Measurements from ENCODE around the gene TOP2B.
A peak's percentile ranks its signal among the peaks of the same experiment; 100 is the strongest.

Gene TOP2B, protein sequence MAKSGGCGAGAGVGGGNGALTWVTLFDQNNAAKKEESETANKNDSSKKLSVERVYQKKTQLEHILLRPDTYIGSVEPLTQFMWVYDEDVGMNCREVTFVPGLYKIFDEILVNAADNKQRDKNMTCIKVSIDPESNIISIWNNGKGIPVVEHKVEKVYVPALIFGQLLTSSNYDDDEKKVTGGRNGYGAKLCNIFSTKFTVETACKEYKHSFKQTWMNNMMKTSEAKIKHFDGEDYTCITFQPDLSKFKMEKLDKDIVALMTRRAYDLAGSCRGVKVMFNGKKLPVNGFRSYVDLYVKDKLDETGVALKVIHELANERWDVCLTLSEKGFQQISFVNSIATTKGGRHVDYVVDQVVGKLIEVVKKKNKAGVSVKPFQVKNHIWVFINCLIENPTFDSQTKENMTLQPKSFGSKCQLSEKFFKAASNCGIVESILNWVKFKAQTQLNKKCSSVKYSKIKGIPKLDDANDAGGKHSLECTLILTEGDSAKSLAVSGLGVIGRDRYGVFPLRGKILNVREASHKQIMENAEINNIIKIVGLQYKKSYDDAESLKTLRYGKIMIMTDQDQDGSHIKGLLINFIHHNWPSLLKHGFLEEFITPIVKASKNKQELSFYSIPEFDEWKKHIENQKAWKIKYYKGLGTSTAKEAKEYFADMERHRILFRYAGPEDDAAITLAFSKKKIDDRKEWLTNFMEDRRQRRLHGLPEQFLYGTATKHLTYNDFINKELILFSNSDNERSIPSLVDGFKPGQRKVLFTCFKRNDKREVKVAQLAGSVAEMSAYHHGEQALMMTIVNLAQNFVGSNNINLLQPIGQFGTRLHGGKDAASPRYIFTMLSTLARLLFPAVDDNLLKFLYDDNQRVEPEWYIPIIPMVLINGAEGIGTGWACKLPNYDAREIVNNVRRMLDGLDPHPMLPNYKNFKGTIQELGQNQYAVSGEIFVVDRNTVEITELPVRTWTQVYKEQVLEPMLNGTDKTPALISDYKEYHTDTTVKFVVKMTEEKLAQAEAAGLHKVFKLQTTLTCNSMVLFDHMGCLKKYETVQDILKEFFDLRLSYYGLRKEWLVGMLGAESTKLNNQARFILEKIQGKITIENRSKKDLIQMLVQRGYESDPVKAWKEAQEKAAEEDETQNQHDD (N-terminal part only)

DNA sequence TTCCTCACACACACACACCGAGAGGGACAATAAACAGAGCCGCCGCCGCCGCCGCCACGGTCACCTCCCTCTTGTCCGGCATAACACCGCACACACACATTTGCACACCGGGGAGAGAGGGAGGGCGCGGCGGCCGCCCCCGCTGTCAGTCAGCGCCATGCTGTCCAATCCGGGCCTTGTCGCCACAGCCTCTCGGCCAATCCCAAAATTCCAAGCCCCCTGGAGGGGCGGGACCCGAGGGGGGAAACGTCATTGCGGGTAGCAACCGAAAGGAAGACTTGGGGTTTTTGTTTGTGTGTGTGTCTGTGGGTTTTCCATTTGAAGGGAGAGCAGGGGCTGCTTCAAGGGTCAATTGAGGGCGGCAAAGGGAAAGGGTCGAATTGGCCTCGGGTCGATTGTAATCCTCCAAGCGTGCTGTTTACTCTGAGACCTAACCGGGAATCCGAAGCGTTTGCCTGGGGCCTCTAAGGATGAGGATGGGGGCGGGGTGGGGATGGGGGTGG lies at the start of gene TOP2B:
TOP2B (minus strand) TSS at position 96 of the 503 bp plus-strand sequence. CDS start 610 bp downstream, outside the sequence.
- peak; percentile 75 to 93 for DNase-seq

DNA sequence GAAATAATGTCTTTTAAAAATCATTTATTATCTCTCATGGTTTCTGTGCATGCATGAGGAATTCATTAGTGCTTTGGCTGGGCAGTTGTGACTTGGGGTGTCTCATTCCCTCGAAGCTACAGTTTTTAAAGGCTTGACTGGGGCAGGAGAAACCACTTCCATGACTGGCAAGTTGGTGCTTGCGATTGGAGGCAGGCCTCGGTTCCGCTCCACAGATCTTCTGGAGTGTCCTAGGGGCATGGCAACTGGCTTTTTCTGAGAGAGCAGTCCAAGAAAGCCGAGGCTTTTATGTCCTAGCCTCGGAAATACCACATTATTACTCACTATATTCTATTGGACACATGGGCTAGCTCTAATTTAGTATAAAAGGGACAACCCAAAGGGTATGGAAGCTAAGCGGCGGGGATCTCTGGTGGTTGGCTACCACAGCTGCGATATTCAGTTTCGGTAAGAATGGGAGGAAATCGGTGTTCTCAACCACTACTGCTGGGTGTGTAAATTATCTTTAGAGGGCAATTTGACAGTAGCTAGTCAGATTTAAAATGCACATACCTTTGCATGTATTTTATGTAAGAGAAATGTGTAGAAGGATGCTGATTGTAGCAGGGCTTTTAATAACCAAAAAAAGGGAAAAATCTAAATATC lies 48.8 kb upstream of the TOP2B start:
- DNase-seq = no peak

DNA sequence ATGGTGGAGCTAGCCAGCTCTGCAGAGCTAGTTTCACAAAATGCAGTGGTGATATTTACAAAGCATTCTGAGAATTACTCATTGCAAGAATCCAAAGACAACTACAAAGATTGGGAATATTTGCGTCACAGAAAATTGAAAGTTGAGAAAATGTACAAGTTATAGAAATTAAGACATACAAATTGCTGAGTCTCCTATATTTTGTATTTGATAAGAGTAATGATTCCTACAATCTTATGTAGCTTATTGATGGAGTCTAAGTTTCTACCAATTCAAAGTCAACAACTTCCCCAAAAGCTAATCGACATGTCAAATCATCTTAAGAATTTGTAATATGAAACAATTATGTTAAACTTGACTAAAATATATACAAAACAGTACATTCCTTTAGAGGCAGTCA lies 46.4 kb upstream of the TOP2B start:
- DNase-seq = no peak

DNA sequence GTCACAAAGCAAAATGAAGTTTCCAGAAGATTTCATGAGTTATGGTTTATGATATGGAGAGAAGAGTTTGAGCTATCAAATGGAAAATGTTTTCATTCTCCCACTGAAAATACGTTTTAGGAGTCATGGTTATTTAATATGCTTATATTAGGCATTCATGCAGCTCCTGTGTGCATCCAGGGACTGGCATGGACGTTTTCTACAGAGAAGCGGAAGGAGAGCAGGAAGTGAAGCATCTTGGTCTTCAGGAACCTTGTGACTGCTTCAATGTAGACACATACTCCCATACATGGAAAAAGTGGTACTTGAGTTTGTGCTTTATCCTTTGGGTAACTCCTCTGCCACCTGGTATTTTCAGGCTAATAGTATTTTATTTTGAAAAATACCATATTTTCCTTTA lies 43.3 kb upstream of the TOP2B start:
- DNase-seq = no peak

DNA sequence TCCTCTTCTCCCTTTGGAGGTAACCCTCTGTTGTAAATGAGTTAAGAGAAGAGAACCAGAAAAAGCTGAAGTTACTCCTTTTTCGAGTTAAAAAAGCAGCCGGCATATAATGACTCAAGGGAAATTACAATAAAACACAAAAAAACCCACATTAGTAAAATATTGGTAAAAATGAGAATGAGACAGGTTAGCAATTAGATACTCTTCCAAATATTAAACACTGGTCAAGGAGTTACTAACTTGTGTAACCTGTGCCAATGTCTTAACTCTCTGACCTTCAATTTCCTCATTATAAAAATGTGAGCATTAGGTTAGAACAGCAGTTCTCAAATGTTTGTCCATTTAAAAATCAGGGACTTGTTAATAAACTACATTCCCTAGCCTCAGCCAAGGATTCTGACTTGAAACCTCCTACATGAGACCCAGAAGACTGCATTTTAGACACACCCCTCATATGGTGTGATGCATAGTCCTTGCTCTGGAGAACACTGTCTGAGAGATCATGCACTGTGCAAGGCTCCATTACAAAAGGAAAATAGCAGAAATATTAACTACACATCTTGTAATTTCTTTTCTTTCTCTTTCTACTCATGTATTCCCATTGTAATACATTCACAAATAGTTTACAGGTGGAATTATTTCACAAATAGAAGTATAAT lies 42.7 kb upstream of the TOP2B start:
- no peak for DNase-seq

DNA sequence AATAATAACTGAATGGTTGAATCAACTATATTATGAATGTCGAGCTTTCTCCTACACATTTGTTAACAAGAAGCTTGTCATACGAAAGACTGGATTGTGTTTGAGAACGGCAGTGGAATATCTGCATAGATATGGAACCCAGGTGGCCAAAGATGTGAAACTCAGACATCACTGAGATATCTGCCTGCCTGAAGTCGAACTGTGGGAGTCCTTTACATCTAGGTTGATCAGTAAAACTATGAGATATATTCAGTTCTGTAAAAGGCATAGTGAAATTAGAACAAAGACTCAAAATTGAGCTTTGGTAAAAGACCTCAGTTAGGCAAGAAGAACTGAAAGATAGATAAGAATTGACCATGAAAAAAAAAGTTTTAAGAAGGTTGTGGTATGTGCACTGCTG lies 41.5 kb upstream of the TOP2B start:
- DNase-seq = no peak

DNA sequence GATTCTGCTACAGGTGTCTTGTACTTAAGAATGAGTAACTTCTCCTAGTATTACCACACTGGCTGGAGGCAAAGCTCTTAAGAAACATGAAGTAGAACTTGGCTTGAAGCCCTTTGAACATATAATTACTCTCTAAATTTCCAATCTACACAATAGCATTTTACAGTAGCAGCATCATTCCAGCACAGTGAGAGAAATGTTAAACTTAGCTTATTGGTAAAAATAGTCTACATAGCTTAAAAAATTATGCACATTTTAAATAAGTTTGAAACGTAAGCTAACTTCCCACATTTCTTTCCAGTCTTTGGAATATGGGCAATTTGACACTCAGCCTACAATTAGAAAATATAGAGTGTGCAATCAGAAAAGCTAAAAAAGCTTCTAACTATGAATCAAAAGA lies 32.8 kb upstream of the TOP2B start:
- no peak for DNase-seq

DNA sequence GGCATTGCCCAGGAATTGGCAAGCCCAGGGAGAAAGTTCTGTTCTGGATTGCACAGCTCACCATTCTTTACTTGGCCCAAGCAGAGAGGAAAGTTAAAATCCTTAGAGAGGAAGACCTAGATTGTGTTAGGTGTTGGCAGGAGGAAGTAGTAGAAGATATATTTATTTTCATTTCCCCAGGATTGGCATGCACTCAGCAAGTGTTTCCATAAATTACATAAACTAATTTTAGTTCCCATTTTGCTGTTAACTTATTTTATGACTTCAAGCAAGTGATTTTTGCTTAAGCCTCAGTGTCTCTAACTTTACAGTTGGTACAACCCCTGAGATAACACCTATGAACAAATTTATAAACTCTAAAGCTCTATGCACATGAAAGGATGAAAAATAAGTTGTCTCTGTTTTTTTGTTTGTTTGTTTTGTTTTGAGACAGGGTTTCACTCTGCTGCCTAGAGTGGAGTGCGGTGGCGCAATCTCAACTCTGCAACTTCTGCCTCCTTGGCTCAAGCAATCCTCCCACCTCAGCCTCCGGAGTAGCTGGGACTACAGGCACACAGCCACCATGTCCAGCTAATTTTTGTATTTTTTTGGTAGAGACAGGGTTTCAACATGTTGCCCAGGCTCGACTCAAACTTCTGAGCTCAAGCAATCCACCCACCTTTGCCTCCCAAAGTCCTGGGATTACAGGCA lies 31.2 kb upstream of the TOP2B start:
- DNase-seq = no peak

DNA sequence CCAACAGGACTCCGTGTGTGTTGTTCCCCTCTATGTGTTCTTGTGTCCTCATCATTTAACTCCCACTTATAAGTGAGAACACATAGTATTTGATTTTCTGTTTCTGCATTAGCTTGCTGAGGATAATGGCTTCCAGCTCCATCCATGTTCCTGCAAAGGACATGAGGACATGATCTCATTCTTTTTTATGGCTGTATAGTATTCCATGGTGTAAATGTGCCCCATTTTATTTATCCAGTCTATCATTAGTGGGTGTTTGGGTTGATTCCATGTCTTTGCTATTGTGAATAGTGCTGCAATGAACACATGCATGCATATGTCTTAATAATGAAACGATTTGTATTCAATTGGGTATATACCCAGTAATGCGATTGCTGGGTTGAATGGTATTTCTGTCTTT lies 28.5 kb upstream of the TOP2B start:
- DNase-seq = no peak

DNA sequence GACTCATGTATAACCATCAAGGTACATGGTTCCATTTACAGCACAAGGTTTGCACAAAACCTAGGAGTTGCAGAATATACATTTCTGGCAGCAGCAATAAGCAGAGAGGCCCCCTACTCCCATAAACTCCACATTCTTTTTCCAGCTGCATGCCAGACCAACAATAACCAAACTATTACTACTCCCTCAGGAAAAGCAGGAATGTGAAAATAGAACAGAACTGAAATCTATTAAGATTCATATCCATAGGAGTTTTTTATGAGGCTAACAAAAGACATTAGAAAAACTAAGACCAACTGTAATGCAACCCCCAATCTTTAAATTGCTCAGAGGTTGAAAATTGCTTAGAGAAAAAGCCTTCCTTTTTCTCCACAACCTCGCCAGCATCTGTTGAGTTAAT lies 27.6 kb upstream of the TOP2B start:
- DNase-seq = no peak

DNA sequence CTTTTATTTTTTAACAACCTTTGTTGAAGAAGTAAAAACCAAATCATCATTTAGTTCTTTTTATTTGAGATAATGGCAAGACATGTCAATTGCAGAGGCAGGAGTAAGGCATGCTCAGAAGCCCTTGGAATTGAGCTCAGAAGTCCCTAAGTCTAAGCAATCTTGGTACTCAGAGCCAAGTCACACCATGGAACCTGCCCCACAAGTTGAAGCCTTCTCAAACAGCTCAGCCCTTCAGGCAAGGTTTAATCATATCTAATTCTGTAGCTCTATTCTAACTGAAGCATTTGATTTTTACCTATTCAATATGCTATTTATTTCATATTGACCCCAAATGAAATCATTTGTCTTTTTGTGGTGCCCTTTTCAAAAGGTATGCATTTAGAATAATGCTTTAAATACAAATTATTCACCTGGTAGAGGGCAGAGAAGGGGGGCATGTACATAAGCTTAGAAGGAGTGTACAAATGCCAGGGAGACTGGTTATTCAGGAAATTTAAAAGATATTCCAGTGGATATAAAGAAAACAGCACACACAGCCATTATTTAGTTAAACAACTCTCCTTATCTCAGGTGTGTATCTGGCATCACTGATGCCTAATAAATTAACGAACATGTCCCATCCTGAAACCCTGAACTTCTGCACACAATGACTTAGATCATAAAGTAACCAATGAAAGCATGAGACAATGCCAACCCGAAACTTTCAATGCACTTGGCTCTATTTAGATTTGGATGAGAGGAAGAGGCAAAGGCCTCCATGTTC lies 26.2 kb upstream of the TOP2B start:
- DNase-seq = no peak

DNA sequence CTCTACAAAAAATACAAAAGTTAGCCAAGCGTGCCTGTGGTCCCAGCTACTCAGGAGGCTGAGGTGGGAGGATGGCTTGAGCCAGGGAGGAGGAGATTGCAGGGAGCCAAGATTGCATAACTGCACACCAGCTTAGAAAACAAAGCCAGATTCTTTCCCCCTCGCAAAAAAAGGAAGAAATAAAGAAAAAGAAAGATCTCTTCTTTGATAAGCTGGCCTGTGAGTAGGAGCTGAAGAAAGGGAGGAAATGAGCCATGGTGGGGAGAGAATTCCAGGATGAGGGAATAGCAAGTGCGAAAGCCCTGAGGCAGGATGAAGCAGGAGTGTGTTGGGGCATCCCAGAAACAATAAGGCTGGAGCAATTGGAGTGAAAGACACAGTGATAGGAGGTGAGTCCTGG lies 24.5 kb upstream of the TOP2B start:
- no peak for DNase-seq

DNA sequence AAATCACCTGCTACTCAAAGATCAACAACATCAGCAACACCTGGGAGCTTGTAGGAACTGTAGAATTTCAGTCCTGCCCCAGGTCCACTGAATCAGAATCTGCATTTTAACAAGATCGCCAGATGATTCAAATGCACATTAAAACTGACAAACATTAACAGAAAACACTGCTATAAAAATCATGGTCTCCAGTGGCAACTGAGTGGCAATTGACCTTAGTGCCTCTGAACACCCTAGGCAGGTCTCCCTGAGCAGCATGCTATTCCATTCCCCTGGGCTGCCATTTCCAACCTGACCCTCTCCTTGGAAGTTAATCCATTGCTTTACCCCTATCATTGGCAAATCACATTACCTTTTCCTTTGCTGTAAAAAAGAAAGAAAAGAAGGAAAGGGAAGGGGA lies 23.0 kb upstream of the TOP2B start:
- no peak for DNase-seq

DNA sequence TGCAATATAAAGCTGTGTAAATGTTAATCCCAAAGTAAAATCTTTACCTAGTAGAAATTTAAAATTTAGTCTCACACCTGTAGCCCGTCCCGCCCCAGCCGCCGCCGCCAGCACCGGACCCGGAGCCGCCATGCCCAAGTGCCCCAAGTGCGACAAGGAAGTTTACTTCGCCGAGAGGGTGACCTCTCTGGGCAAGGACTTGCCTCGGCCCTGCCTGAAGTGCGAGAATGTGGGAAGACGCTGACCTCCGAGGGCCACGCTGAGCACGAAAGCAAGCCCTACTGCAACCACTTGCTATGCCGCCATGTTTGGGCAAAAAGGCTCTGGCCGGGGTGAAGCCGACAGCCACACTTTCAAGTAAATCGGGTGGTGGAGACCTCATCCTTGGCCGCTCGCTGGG lies 22.1 kb upstream of the TOP2B start:
- DNase-seq = no peak

DNA sequence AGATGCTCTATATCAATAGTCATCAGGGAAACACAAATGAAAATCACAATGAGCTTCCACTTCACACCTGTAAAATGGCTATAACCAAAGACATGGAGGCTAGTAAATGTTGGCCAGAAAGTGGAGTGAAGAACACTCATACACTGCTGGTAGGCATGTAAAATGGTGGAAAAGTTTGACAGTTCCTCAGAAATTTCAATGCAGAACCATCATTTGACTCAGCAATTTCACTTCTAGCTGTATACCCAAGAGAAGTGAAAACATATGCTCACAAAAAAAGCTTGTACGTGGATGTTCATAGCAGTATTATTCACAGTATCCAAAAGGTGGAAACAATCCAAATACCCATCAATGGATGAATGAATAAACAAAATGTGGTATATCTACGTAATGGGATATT lies 19.2 kb upstream of the TOP2B start:
- DNase-seq = no peak

DNA sequence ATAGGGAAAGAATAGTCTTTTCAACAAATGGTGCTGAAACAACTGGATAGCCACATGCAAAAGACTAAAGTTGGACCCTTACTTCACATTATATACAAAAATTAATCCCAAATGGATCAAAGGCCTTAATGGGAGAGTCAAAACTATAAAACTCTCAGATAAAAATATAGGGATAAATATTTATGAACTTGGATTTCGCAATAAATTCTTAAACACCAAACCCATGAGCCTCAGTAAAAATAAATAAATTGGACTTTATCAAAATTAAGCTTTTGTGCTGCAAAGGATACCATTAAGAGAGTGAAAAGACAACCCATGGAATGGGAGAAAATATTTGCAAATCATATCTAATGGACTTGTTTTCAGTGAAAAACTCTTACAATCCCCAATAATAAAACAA lies 18.7 kb upstream of the TOP2B start:
- DNase-seq = no peak

DNA sequence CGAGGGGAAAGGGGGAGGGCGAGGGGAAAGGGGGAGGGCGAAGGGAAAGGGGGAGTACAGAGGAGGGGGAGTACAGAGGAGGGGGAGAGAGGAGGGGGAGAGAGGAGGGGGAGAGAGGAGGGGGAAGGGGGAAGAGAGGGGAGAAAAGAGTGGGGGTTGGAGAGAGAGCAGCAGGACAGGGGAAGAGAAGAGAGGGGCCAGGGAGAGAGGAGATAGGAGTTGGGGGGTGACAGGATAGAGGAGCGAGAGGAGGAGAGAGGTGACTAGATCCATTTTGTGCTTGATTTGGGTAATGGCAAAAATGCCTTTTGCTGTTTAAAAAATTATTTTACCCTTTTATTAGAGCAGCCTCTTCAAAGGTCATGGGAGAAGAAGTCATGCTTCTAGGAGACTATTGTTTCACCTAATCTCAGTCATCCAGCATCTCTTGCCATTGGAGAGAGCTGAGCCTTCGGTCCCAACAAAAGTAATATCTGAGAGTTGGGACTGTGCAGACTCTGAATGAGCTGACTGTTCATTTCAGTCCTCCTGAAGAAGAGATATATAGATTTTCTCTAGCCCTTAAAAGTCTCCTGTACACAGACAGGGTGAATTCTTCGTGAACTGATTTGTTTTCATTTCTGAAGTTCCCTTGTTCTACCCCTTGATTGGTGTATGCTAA lies 15.1 kb upstream of the TOP2B start:
- no peak for DNase-seq

DNA sequence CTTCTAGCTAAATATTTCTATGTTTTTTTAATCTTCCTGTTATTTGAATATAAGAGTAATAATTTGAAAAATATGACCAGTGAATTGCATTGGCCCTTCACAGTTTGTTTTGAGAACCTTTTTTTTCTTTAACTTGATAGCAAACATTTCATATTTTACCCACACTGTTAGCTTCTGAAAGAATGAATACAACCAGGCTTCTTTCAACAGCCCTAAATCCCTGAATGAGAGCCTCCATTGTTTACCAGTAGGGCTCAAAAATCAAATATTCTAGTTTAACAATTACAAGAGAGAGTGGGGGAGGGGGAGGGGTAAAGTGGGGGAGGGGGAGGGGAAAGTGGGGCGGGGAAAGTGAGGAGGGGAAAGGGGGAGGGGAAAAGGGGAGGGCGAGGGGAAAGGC lies 14.5 kb upstream of the TOP2B start:
- no peak for DNase-seq

DNA sequence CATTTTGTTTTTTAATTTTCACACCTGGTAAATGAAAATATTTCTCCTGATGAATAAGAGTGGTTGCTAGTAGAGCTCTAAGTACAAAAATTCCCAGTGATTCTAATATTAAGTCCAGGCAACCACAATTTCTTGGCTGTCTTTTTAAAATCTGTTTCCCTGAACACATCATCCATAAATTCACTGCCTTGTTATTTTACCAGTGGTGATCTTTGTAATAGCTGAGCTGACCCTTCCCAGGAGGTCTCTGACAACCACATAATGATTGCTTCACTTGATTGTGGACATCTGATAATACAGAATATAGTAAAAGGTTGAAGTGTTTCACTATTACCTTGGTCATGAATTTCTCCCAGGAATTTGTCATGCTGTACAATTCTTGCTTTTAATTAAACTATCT lies 13.9 kb upstream of the TOP2B start:
- no peak for DNase-seq

DNA sequence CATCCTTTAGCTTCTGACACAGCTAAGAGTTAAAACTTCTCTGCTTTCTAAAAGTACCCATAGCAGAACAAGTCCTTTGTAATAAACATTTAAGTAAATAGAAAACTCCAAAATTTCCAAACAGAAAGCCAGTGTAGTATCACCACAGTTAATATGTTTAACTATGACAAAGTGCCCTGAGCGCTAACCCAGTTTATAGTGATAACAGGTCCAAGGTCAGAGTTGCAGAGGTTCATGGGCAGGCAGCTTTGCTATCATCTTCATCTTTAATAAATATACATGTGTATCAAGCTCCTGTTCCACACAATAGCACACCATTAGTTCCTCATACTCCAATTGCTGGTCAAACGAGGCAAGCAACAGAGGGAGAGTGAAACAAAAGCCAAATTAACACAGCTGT lies 12.4 kb upstream of the TOP2B start:
- DNase-seq = no peak

All from bone marrow (tissue), 2 donors.